Measurements from ENCODE around the gene NSD1. TPM values are rescaled to one million over a fixed set of nuclear protein-coding genes. Genes with fewer than 3 reads are reported as not detected.

The NSD1 gene
- total and polyA plus RNA-seq, 9 of the 15 experiments (the other 6 are each of a cell fraction or from before 2014, with no cell fraction given) = 3.8 to 51.0 (median 24.7) TPM

GRCh38 chr5:177113566-177114424, 19.8 kb upstream of the NSD1 start (continued):
- TF ChIP-seq TOE1 (IDR thresholded peaks at IDR 0.05; ENCODE audit: borderline replicate concordance) (peak; percentile 57; the same call in 1 of the 2 replicates), TOE1 (CRISPR knock-in tag; IDR thresholded peaks at IDR 0.05; ENCODE audit: borderline replicate concordance, low read depth) (0 out of 2 replicates have a peak, but pooled peaks have one; percentile 63), TRIM24 (IDR thresholded peaks at IDR 0.05) (peak; percentile 34 to 68; a peak in 2 of 4 replicates), SP1 (CRISPR knock-in tag; IDR thresholded peaks at IDR 0.05) (peak; percentile 53; the same call in 1 of the 2 replicates), ARID4B (CRISPR knock-in tag; IDR thresholded peaks at IDR 0.05) (no peak), TRIM28 (IDR thresholded peaks at IDR 0.05) (no peak), NR2C2 (CRISPR knock-in tag; IDR thresholded peaks at IDR 0.05) (no peak), NR2C2 (tag; IDR thresholded peaks at IDR 0.05) (0 out of 2 replicates have a peak, but pooled peaks have one; percentile 20), CBFA2T2 (conservative IDR thresholded peaks at IDR 0.05) (peak; percentile 83), SMARCA4 (IDR thresholded peaks at IDR 0.05) (peak; percentile 67), CCAR2 (IDR thresholded peaks at IDR 0.05; ENCODE audit: low read depth, low read length) (no peak), NFE2 (IDR thresholded peaks at IDR 0.05; ENCODE audit: low read depth) (peak; percentile 51; the same call in 1 of the 2 replicates), KLF6 (CRISPR knock-in tag; IDR thresholded peaks at IDR 0.05; ENCODE audit: borderline replicate concordance) (no peak), CREBBP (IDR thresholded peaks at IDR 0.05; ENCODE audit: low read depth, low read length) (no peak), SNIP1 (IDR thresholded peaks at IDR 0.05; ENCODE audit: low read depth) (no peak), ZBED1 (IDR thresholded peaks at IDR 0.05) (no peak), ZNF274 (IDR thresholded peaks at IDR 0.05; ENCODE audit: borderline replicate concordance, low read depth, low read length) (no peak), SFPQ (IDR thresholded peaks at IDR 0.05; ENCODE audit: low read depth, low read length) (no peak), KAT8 (IDR thresholded peaks at IDR 0.05; ENCODE audit: low read depth) (no peak), SMC3 (conservative IDR thresholded peaks at IDR 0.05; ENCODE audit: insufficient read depth, low read depth, low read length) (peak; percentile 96), TEAD4 (IDR thresholded peaks at IDR 0.05; ENCODE audit: low read length) (peak; percentile 68; the same call in 1 of the 2 replicates), TEAD4 (CRISPR knock-in tag; IDR thresholded peaks at IDR 0.05; ENCODE audit: borderline replicate concordance) (no peak), TCF3 (CRISPR knock-in tag; IDR thresholded peaks at IDR 0.05) (peak; percentile 90), CAMTA2 (CRISPR knock-in tag; conservative IDR thresholded peaks at IDR 0.05) (no peak)

Measured in K562 (cell line).